GM23338 (cell line): ENCODE results near the gene GRID2. TPM values are rescaled to one million over a fixed set of nuclear protein-coding genes. Genes with fewer than 3 reads are reported as not detected.

Experiments used
- ATAC-seq: fragments of 200-7000 bp; cut with Tn5 transposase; 3 replicates; pipeline ENCODE4 v1.9.1; 2020
- DNase-seq: peaks from one replicate; pipeline ENCODE4 v3.0.0-alpha.2; 2015; ENCODE audit warnings: low spot score
- H2AFZ ChIP-seq: fragments of 200-600 bp; sonication (generic); 2 replicates; pipeline ENCODE4 v1.8.0; 2016; ENCODE audit warnings: antibody characterized with exemption, mild to moderate bottlenecking, moderate library complexity
- H3F3A ChIP-seq: fragments of 200-600 bp; sonication (generic); replicated peaks from 2 replicates; pipeline ENCODE4 v1.8.0; 2017; ENCODE audit warnings: antibody characterized with exemption, mixed run types, low read depth
- H3K27ac ChIP-seq: fragments of 200-600 bp; sonication (generic); 2 replicates; pipeline ENCODE4 v1.6.1; 2016; ENCODE audit warnings: low read depth
- H3K27me3 ChIP-seq: fragments of 200-600 bp; sonication (generic); 2 replicates; pipeline ENCODE4 v1.8.0; 2016; ENCODE audit warnings: mild to moderate bottlenecking, mixed run types, moderate library complexity; ENCODE audit not compliant: insufficient read depth
- H3K36me3 ChIP-seq: fragments of 200-600 bp; sonication (generic); 2 replicates; pipeline ENCODE4 v1.8.0; 2016; ENCODE audit warnings: mild to moderate bottlenecking; ENCODE audit not compliant: insufficient read depth
- H3K4me1 ChIP-seq: fragments of 200-600 bp; sonication (generic); 2 replicates; pipeline ENCODE4 v1.8.0; 2016; ENCODE audit warnings: mild to moderate bottlenecking, moderate library complexity; ENCODE audit not compliant: insufficient read depth
- H3K4me2 ChIP-seq: fragments of 200-600 bp; sonication (generic); 2 replicates; pipeline ENCODE4 v1.7.1; 2017; ENCODE audit warnings: mixed run types
- H3K4me3 ChIP-seq: fragments of 200-600 bp; sonication (generic); 2 replicates; pipeline ENCODE4 v1.6.1; 2016; ENCODE audit warnings: mixed run types
- H3K79me2 ChIP-seq: fragments of 200-600 bp; sonication (generic); replicated peaks from 2 replicates; pipeline ENCODE4 v1.8.0; 2017; ENCODE audit warnings: mild to moderate bottlenecking; ENCODE audit not compliant: insufficient read depth
- H3K9me2 ChIP-seq: fragments of 200-600 bp; sonication (generic); 2 replicates; pipeline ENCODE4 v1.8.0; 2017; ENCODE audit not compliant: insufficient read depth
- H4K20me1 ChIP-seq: fragments of 200-600 bp; sonication (generic); replicated peaks from 2 replicates; pipeline ENCODE4 v1.8.0; 2017; ENCODE audit warnings: mild to moderate bottlenecking; ENCODE audit not compliant: insufficient read depth
- H3K27ac Mint-ChIP-seq: 2 replicates; pipeline ENCODE4 v1.8.0; 2020; ENCODE audit warnings: inconsistent platforms, mild to moderate bottlenecking, moderate library complexity, mixed read lengths
- H3K27me3 Mint-ChIP-seq: 3 replicates; pipeline ENCODE4 v1.8.0; 2022; ENCODE audit warnings: low read depth, mild to moderate bottlenecking, moderate library complexity, mixed read lengths, inconsistent platforms; ENCODE audit not compliant: insufficient read depth, poor library complexity
- H3K36me3 Mint-ChIP-seq: 3 replicates; pipeline ENCODE4 v1.8.0; 2021; ENCODE audit warnings: low read depth, mild to moderate bottlenecking, inconsistent platforms, moderate library complexity, mixed read lengths
- H3K4me1 Mint-ChIP-seq: 3 replicates; pipeline ENCODE4 v1.8.0; 2020; ENCODE audit warnings: mild to moderate bottlenecking, inconsistent platforms, mixed read lengths
- H3K4me3 Mint-ChIP-seq: 3 replicates; pipeline ENCODE4 v1.8.0; 2021; ENCODE audit warnings: moderate library complexity, mild to moderate bottlenecking, inconsistent platforms, mixed read lengths
- H3K9me3 Mint-ChIP-seq: 3 replicates; pipeline ENCODE4 v1.8.0; 2020; ENCODE audit warnings: moderate library complexity, mild to moderate bottlenecking, inconsistent platforms, mixed read lengths
- CREB1 ChIP-seq: fragments of 250-450 bp; sonication (Bioruptor Pico); IDR thresholded peaks from 2 replicates; pipeline ENCODE4 v1.5.0; 2020; ENCODE audit warnings: low read depth, mild to moderate bottlenecking, moderate library complexity
- ETS1 ChIP-seq: IDR thresholded peaks from 2 replicates; pipeline ENCODE4 v1.6.1; 2016; ENCODE audit warnings: antibody characterized with exemption
- EZH2 ChIP-seq: fragments of 200-600 bp; sonication (generic); IDR thresholded peaks from one replicate; pipeline ENCODE4 v1.8.0; 2017; ENCODE audit warnings: antibody characterized with exemption, mild to moderate bottlenecking, low read depth; ENCODE audit not compliant: unreplicated experiment
- EZH2phosphoT487 ChIP-seq: fragments of 200-600 bp; sonication (generic); IDR thresholded peaks from one replicate; pipeline ENCODE4 v1.8.1; 2018; ENCODE audit warnings: antibody characterized with exemption; ENCODE audit not compliant: unreplicated experiment
- JUNB ChIP-seq: IDR thresholded peaks from one replicate; pipeline ENCODE4 v1.6.1; 2016; ENCODE audit warnings: antibody characterized with exemption; ENCODE audit not compliant: unreplicated experiment
- NANOG ChIP-seq: IDR thresholded peaks from 2 replicates; pipeline ENCODE4 v1.6.1; 2016; ENCODE audit warnings: antibody characterized with exemption, borderline replicate concordance
- POLR2AphosphoS5 ChIP-seq: IDR thresholded peaks from 2 replicates; pipeline ENCODE4 v1.6.1; 2016; ENCODE audit warnings: antibody characterized with exemption, low read depth
- REST ChIP-seq: IDR thresholded peaks from one replicate; pipeline ENCODE4 v1.6.1; 2018; ENCODE audit warnings: antibody characterized with exemption; ENCODE audit not compliant: unreplicated experiment
- STAT1 ChIP-seq: IDR thresholded peaks from one replicate; pipeline ENCODE4 v1.6.1; 2016; ENCODE audit warnings: antibody characterized with exemption; ENCODE audit not compliant: unreplicated experiment
- ZNF114 ChIP-seq: fragments of 250-450 bp; sonication (Bioruptor Pico); IDR thresholded peaks from 2 replicates; pipeline ENCODE4 v1.5.0; 2020; ENCODE audit warnings: mild to moderate bottlenecking, moderate library complexity
- ZNF331 ChIP-seq: fragments of 250-450 bp; sonication (Bioruptor Pico); IDR thresholded peaks from 2 replicates; pipeline ENCODE4 v1.5.0; 2020; ENCODE audit warnings: low read depth, mild to moderate bottlenecking, moderate library complexity
- ZNF462 ChIP-seq: fragments of 250-450 bp; sonication (Bioruptor Pico); IDR thresholded peaks from 2 replicates; pipeline ENCODE4 v1.5.0; 2020; ENCODE audit warnings: mild to moderate bottlenecking, moderate library complexity
- polyA plus RNA-seq: library from polyadenylated mRNA; unstranded; fragments of >200 nt; fragmentation: Nextera tagmentation; extraction: Ambion mirVana; gene quantifications from 2 replicates; pipeline ENCODE4 v1.2.1, GENCODE V29; 2016
- total RNA-seq: library from RNA; depleted of rRNA; stranded (reverse); fragments of >200 nt; shearing (Covaris generic); gene quantifications from 2 replicates; pipeline ENCODE4 v1.2.3, GENCODE V29; 2014
- TF ChIP-seq, protein P1 (sequence below), 2 experiments: fragments of 200-600 bp in 1 of 2; sonication (generic) in 1 of 2; conservative IDR thresholded peaks; 2 replicates each; pipeline versions ENCODE4 v1.5.1 to v1.6.1; 2016 to 2017; ENCODE audit warnings: antibody characterized with exemption in 2 of 2, low read depth in 2 of 2, mild to moderate bottlenecking in 2 of 2, moderate library complexity in 1 of 2

The GRID2 gene
- total and polyA plus RNA-seq, 2 experiments from 2014 or later, result 19.9 to 65.4 TPM

DNA sequence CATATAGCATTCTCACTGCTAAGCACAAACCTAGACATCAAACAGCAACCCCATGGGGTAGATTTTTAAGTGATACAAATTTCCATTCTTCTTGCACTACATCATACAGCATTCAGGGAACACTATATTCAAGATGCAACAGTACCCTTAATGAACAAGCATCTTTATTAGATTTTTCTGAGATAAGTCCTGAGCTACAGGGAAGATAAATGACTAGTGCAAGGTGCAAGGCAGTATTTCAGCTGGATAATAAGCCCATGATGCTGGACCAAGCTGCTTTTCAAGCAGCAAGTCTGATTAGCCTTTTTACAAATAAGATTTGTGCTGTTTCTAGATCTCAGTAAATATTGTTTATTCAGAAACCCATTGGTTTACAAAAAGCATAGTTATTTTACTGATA is 1332.2 kb downstream of the GRID2 start:
- H3K4me3 ChIP-seq, result no peak overlapping the region
- no peaks in the 10 kb centered on the region for H3K9me2 ChIP-seq
- H3K79me2 ChIP-seq, result no peaks in the 10 kb centered on the region
- no peak for ATAC-seq
- no peak for DNase-seq
- H2AFZ ChIP-seq, result no peak overlapping the region
- no peak overlapping the region for H3K27ac Mint-ChIP-seq
- no peak overlapping the region for H3K4me2 ChIP-seq
- peaks cover 9% of the 10 kb centered on the region; the same call in 2 of the 3 replicates for H3K36me3 Mint-ChIP-seq
- H3K9me3 Mint-ChIP-seq, result no peaks in the 10 kb centered on the region; the same call in 2 of the 3 replicates
- H3K27me3 ChIP-seq, result no peaks in the 10 kb centered on the region
- no peaks in the 10 kb centered on the region for H3F3A ChIP-seq
- TF ChIP-seq ZNF114 (CRISPR knock-in tag) (no peak), JUNB (no peak), EZH2phosphoT487 (no peak), ETS1 (no peak), POLR2AphosphoS5 (no peak), CREB1 (CRISPR knock-in tag) (no peak), NANOG (no peak), STAT1 (no peak), ZNF331 (CRISPR knock-in tag) (no peak), REST (no peak), EZH2 (no peak), ZNF462 (no peak)
- TF ChIP-seq, protein P1, sequence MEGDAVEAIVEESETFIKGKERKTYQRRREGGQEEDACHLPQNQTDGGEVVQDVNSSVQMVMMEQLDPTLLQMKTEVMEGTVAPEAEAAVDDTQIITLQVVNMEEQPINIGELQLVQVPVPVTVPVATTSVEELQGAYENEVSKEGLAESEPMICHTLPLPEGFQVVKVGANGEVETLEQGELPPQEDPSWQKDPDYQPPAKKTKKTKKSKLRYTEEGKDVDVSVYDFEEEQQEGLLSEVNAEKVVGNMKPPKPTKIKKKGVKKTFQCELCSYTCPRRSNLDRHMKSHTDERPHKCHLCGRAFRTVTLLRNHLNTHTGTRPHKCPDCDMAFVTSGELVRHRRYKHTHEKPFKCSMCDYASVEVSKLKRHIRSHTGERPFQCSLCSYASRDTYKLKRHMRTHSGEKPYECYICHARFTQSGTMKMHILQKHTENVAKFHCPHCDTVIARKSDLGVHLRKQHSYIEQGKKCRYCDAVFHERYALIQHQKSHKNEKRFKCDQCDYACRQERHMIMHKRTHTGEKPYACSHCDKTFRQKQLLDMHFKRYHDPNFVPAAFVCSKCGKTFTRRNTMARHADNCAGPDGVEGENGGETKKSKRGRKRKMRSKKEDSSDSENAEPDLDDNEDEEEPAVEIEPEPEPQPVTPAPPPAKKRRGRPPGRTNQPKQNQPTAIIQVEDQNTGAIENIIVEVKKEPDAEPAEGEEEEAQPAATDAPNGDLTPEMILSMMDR (conservative IDR thresholded peaks at IDR 0.05; ENCODE audit: low read depth in 2 of 2), result no peak
- H3K4me1 ChIP-seq, result no peaks in the 10 kb centered on the region
- no peaks in the 10 kb centered on the region for H4K20me1 ChIP-seq
- H3K4me3 Mint-ChIP-seq, result no peak overlapping the region
- H3K27me3 Mint-ChIP-seq, result peaks cover 2% of the 10 kb centered on the region
- H3K36me3 ChIP-seq, result no peaks in the 10 kb centered on the region
- no peak overlapping the region for H3K27ac ChIP-seq
- H3K4me1 Mint-ChIP-seq, result no peaks in the 10 kb centered on the region; the same call in 2 of the 3 replicates
